ENCODE data around the gene RFTN1.

DNA sequence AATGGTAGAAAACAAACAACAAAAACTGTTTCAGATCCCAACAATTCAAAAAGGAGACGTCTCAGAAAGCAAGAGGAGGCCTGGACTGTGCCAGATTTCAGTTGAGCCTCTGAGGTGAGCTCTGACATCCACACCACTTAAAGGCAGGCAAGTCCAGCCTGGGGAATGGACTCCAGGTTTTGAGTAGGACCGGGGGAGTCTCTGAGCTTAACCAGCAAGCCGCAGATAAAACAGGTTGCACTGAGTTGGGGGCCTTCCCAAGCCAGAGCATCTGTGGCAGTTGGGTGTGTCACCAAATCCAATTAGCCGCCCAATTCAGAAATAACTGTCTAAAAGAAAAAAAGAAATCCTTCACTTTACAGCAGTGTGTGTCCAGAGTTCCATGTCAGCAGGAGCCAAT, 193.8 kb downstream of the RFTN1 start:
- TF ChIP-seq, protein P1, sequence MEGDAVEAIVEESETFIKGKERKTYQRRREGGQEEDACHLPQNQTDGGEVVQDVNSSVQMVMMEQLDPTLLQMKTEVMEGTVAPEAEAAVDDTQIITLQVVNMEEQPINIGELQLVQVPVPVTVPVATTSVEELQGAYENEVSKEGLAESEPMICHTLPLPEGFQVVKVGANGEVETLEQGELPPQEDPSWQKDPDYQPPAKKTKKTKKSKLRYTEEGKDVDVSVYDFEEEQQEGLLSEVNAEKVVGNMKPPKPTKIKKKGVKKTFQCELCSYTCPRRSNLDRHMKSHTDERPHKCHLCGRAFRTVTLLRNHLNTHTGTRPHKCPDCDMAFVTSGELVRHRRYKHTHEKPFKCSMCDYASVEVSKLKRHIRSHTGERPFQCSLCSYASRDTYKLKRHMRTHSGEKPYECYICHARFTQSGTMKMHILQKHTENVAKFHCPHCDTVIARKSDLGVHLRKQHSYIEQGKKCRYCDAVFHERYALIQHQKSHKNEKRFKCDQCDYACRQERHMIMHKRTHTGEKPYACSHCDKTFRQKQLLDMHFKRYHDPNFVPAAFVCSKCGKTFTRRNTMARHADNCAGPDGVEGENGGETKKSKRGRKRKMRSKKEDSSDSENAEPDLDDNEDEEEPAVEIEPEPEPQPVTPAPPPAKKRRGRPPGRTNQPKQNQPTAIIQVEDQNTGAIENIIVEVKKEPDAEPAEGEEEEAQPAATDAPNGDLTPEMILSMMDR (IDR thresholded peaks at IDR 0.05): no peak
- no peak for TF ChIP-seq POLR2A (IDR thresholded peaks at IDR 0.05)
